Measurements from ENCODE around the gene AGFG2. TPM values are rescaled to one million over a fixed set of nuclear protein-coding genes. Genes with fewer than 3 reads are reported as not detected.

Gene AGFG2
- total RNA-seq, 1 experiment from 2014 or later, result 11.2 TPM

GRCh38 chr7:100590077-100590737 is 51.2 kb downstream of the AGFG2 start:
- 0 out of 7 replicates have a peak overlapping the region, but pooled peaks of 1 of the 3 experiments have one; percentile 5 for H3K27ac Mint-ChIP-seq
- Histone ChIP-seq H3K23ac (ENCODE audit: insufficient read length, low read depth, low read length) (no peak overlapping the region), H3K27ac (ENCODE audit: insufficient read length, low read depth, low read length) (no peak overlapping the region), H2BK120ac (ENCODE audit: low read depth, low read length, poor library complexity, severe bottlenecking) (no peak overlapping the region), H4K91ac (ENCODE audit: insufficient read length, low read depth, low read length) (no peak overlapping the region), H3K9ac (ENCODE audit: extremely low read depth, insufficient read length, low read length) (no peak overlapping the region), H4K20me1 (ENCODE audit: control insufficient read depth, insufficient read depth, insufficient read length) (no peaks in the 10 kb centered on the region), H3K14ac (ENCODE audit: insufficient read depth, low read length) (no peak overlapping the region), H3K18ac (ENCODE audit: insufficient read length, low read depth, low read length) (no peak overlapping the region), H3K4ac (ENCODE audit: low read depth, low read length) (no peak overlapping the region), H2BK20ac (ENCODE audit: low read depth, low read length, poor library complexity, severe bottlenecking) (no peak overlapping the region), H3K79me2 (ENCODE audit: insufficient read depth, low read length) (no peaks in the 10 kb centered on the region), H4K8ac (replicated peaks; ENCODE audit: insufficient read length, low read depth, low read length) (no peak overlapping the region), H2BK12ac (ENCODE audit: insufficient read length, low read depth, low read length) (no peak overlapping the region), H3T11ph (ENCODE audit: low read length) (no peak overlapping the region), H2BK15ac (ENCODE audit: low read depth, low read length) (no peak overlapping the region), H2AFZ (ENCODE audit: low read length) (no peak overlapping the region), H3K79me1 (ENCODE audit: insufficient read depth, low read depth, low read length, poor library complexity, severe bottlenecking) (no peaks in the 10 kb centered on the region), H2BK5ac (ENCODE audit: insufficient read length, low read length) (no peak overlapping the region), H2AK5ac (ENCODE audit: insufficient read length, low read length) (no peak overlapping the region), H3K4me2 (ENCODE audit: insufficient read depth, insufficient read length, low read length) (peak overlapping the region; percentile 29), H3K56ac (ENCODE audit: insufficient read length, low read depth, low read length) (no peak overlapping the region), H4K5ac (ENCODE audit: insufficient read length, low read depth, low read length) (no peak overlapping the region), H3K27me3 (ENCODE audit: insufficient read depth, low read length) (no peaks in the 10 kb centered on the region), H3K4me1 (ENCODE audit: insufficient read depth, low read length) (peaks cover 3% of the 10 kb centered on the region; the same call in 1 of the 2 replicates), H3K9me3 (ENCODE audit: control insufficient read depth, low read depth, low read length) (no peaks in the 10 kb centered on the region), H3K23me2 (ENCODE audit: insufficient read length, low read depth, low read length, poor library complexity, severe bottlenecking) (no peaks in the 10 kb centered on the region)
- peaks cover 40% of the 10 kb centered on the region for H3K27me3 Mint-ChIP-seq (ENCODE audit: low read depth)
- no peak for TF ChIP-seq CTCF (conservative IDR thresholded peaks at IDR 0.05)
- H3K36me3 Mint-ChIP-seq (ENCODE audit: insufficient read depth in 1 of 3, low read depth in 3 of 3), result peaks cover 0 to 12% (median 0%) of the 10 kb centered on the region in 3 experiments; a peak in 1 of 7 replicates
- WGBS (ENCODE audit: extremely low coverage, insufficient read length, low lambda C conversion rate), result no CpG with 5 or more reads among the region's 20 CpGs
- H3K4me1 Mint-ChIP-seq, result peaks cover 17 to 22% of the 10 kb centered on the region in 2 experiments
- no peaks in the 10 kb centered on the region for H3K9me3 Mint-ChIP-seq
- peak overlapping the region in 1 of 2 experiments; percentile 28; a peak in 2 of 5 replicates for H3K4me3 Mint-ChIP-seq
- DNase-seq, result no peak
